Caco-2 (cell line): ENCODE measurements around the gene NAXD. TPM values are rescaled to one million over a fixed set of nuclear protein-coding genes. Genes with fewer than 3 reads are reported as not detected.
A peak's percentile ranks its signal among the peaks of the same experiment; 100 is the strongest.

Experiments
- BruUV-seq: library from RNA; stranded (reverse); fragments of 400-500 nt; replicated peaks from 2 replicates; lab custom pipeline; 2021; lab: Mats Ljungman, UMichigan
- CTCF ChIA-PET: fragments of 300-600 bp; sonication (Branson Sonifier 250); formaldehyde crosslinking; loops from one replicate; lab custom pipeline; 2022; ENCODE audit warnings: antibody characterized with exemption; lab: Charles Lee
- POLR2A ChIA-PET: fragments of 300-600 bp; sonication (Branson Sonifier 250); formaldehyde crosslinking; loops from one replicate; lab custom pipeline; 2022; ENCODE audit warnings: antibody characterized with exemption; lab: Charles Lee
- DNase-seq, 2 experiments: peaks; one replicate each; pipeline versions ENCODE4 v3.0.0 to v3.0.0-alpha.2; 2020 to 2022
- H3K27me3 ChIP-seq: replicated peaks from 2 replicates; pipeline ENCODE4 v1.6.0; 2011; ENCODE audit warnings: low read length; ENCODE audit not compliant: control insufficient read depth, insufficient read depth
- H3K36me3 ChIP-seq: 2 replicates; pipeline ENCODE4 v1.5.1; 2011; ENCODE audit warnings: low read length; ENCODE audit not compliant: control insufficient read depth, insufficient read depth
- H3K4me1 ChIP-seq: fragments of 250-450 bp; sonication (Bioruptor Pico); 2 replicates; pipeline ENCODE4 v1.5.1; 2020; ENCODE audit warnings: mild to moderate bottlenecking
- H3K4me3 ChIP-seq: 2 replicates; pipeline ENCODE4 v1.5.1; 2011; ENCODE audit warnings: low read depth, mild to moderate bottlenecking, control low read depth, low read length
- H3K9me3 ChIP-seq: fragments of 250-450 bp; sonication (Bioruptor Pico); 2 replicates; pipeline ENCODE4 v1.5.1; 2020; ENCODE audit warnings: mild to moderate bottlenecking, moderate library complexity
- H3K27ac Mint-ChIP-seq: one replicate; pipeline ENCODE4 v1.8.0; 2022; ENCODE audit warnings: mixed read lengths; ENCODE audit not compliant: unreplicated experiment
- H3K27me3 Mint-ChIP-seq: one replicate; pipeline ENCODE4 v1.8.0; 2022; ENCODE audit warnings: mixed read lengths; ENCODE audit not compliant: insufficient read depth, unreplicated experiment
- H3K36me3 Mint-ChIP-seq: one replicate; pipeline ENCODE4 v1.8.0; 2022; ENCODE audit warnings: mild to moderate bottlenecking, mixed read lengths; ENCODE audit not compliant: insufficient read depth, unreplicated experiment
- H3K4me1 Mint-ChIP-seq: one replicate; pipeline ENCODE4 v1.8.0; 2022; ENCODE audit warnings: low read depth, mixed read lengths; ENCODE audit not compliant: unreplicated experiment
- H3K4me3 Mint-ChIP-seq: one replicate; pipeline ENCODE4 v1.8.0; 2022; ENCODE audit warnings: mild to moderate bottlenecking, moderate library complexity, mixed read lengths; ENCODE audit not compliant: unreplicated experiment
- H3K9me3 Mint-ChIP-seq: one replicate; pipeline ENCODE4 v1.8.0; 2022; ENCODE audit warnings: mixed read lengths; ENCODE audit not compliant: unreplicated experiment
- CTCF ChIP-seq, 2 experiments: fragments of 200-600 bp in 1 of 2; IDR thresholded peaks; 1 replicate in 1 of 2; 2 replicates in 1 of 2; pipeline versions ENCODE4 v1.5.1 to v1.8.0; 2011 to 2022; ENCODE audit warnings: antibody characterized with exemption in 1 of 2, control low read depth in 1 of 2, inconsistent platforms in 1 of 2, low read depth in 1 of 2, low read length in 1 of 2, mild to moderate bottlenecking in 1 of 2, moderate library complexity in 1 of 2; ENCODE audit not compliant: insufficient read depth in 1 of 2, severe bottlenecking in 1 of 2, unreplicated experiment in 1 of 2
- intact Hi-C: fragments of 100-400 bp; cut with micrococcal nuclease; formaldehyde crosslinking; loops from one replicate; pipeline ENCODE4 v1.10.0; 2022; ENCODE audit not compliant: unreplicated experiment
- total RNA-seq: library from RNA; stranded (reverse); gene quantifications from 2 replicates; pipeline ENCODE4 v1.2.3, GENCODE V29; 2022

The NAXD gene
- total RNA-seq, 1 experiment from 2014 or later, result 51.5 TPM

GRCh38 chr13:110576736-110577476 lies 38.4 kb upstream of the NAXD start:
- ChIA-PET POLR2A (no interaction called here), CTCF (interaction anchor here (0.9 kb wide), 1 partner anchor 121 kb away, joined by 5 read pairs; no protein-coding TSS in a partner anchor)
- Mint-ChIP-seq H3K4me1 (peaks cover 13% of the 10 kb centered on the region), H3K27me3 (no peaks in the 10 kb centered on the region), H3K27ac (no peak overlapping the region), H3K36me3 (peaks cover 13% of the 10 kb centered on the region), H3K9me3 (no peaks in the 10 kb centered on the region), H3K4me3 (no peak overlapping the region)
- no peaks in the 10 kb centered on the region for H3K36me3 ChIP-seq
- peaks cover 18% of the 10 kb centered on the region for H3K4me1 ChIP-seq
- no peak for DNase-seq
- intact Hi-C loops, result loop anchor here (5.0 kb wide), 1 partner anchor 355 kb away; no protein-coding TSS in a partner anchor
- no peak overlapping the region for H3K4me3 ChIP-seq
- BruUV-seq, result no TSS peak
- TF ChIP-seq CTCF (IDR thresholded peaks at IDR 0.05; ENCODE audit: insufficient read depth in 1 of 2, low read depth in 1 of 2, low read length in 1 of 2, severe bottlenecking in 1 of 2, unreplicated experiment in 1 of 2), result no peak
- no peaks in the 10 kb centered on the region for H3K27me3 ChIP-seq
- H3K9me3 ChIP-seq, result no peaks in the 10 kb centered on the region

- Histone ChIP-seq H3K9me3 (no peaks in the 10 kb centered on the region), H3K4me3 (no peak overlapping the region), H3K36me3 (no peaks in the 10 kb centered on the region), H3K27me3 (no peaks in the 10 kb centered on the region), H3K4me1 (peaks cover 18% of the 10 kb centered on the region)
- intact Hi-C loops, result loop anchor here (5.0 kb wide), 1 partner anchor 356 kb away; no protein-coding TSS in a partner anchor
- no peak for DNase-seq
- no peaks in the 10 kb centered on the region for H3K27me3 Mint-ChIP-seq
- H3K4me3 Mint-ChIP-seq, result no peak overlapping the region
- ChIA-PET CTCF (interaction anchor here (0.6 kb wide), 1 partner anchor 15 kb away, joined by 3 read pairs; no protein-coding TSS in a partner anchor), POLR2A (no interaction called here)
- H3K9me3 Mint-ChIP-seq, result no peaks in the 10 kb centered on the region
- H3K36me3 Mint-ChIP-seq, result peaks cover 13% of the 10 kb centered on the region
- TF ChIP-seq CTCF (IDR thresholded peaks at IDR 0.05; ENCODE audit: insufficient read depth in 1 of 2, low read depth in 1 of 2, low read length in 1 of 2, severe bottlenecking in 1 of 2, unreplicated experiment in 1 of 2), result no peak
- peaks cover 12% of the 10 kb centered on the region for H3K4me1 Mint-ChIP-seq
- BruUV-seq, result no TSS peak
- no peak overlapping the region for H3K27ac Mint-ChIP-seq
Measured at GRCh38 chr13:110578363-110578762, 37.0 kb upstream of the NAXD start.

- Histone ChIP-seq H3K27me3 (no peaks in the 10 kb centered on the region), H3K4me3 (no peak overlapping the region), H3K36me3 (no peaks in the 10 kb centered on the region), H3K4me1 (peaks cover 10% of the 10 kb centered on the region), H3K9me3 (no peaks in the 10 kb centered on the region)
- ChIA-PET CTCF (no interaction called here), POLR2A (no interaction called here)
- Mint-ChIP-seq H3K4me1 (peaks cover 4% of the 10 kb centered on the region), H3K36me3 (peaks cover 7% of the 10 kb centered on the region), H3K4me3 (no peak overlapping the region), H3K9me3 (no peaks in the 10 kb centered on the region), H3K27me3 (no peaks in the 10 kb centered on the region), H3K27ac (peak overlapping the region; percentile 7)
- no TSS peak for BruUV-seq
- DNase-seq, result no peak
- TF ChIP-seq CTCF (IDR thresholded peaks at IDR 0.05; ENCODE audit: insufficient read depth in 1 of 2, low read depth in 1 of 2, low read length in 1 of 2, severe bottlenecking in 1 of 2, unreplicated experiment in 1 of 2), result no peak
- intact Hi-C loops, result no loop called here
Measured at GRCh38 chr13:110580800-110581199, 34.5 kb upstream of the NAXD start.
